Activated CD8-positive, alpha-beta memory T cell treated with anti-CD3 and anti-CD28 coated beads, Interleukin-2, amount 50 U/mL, for 1 hour (primary cell): ENCODE measurements around the gene UBE2E2.

Experiments used
- DNase-seq: peaks from one replicate; pipeline ENCODE4 v3.0.0-alpha.2; 2020; ENCODE audit errors: extremely low read depth

The UBE2E2 gene

DNA sequence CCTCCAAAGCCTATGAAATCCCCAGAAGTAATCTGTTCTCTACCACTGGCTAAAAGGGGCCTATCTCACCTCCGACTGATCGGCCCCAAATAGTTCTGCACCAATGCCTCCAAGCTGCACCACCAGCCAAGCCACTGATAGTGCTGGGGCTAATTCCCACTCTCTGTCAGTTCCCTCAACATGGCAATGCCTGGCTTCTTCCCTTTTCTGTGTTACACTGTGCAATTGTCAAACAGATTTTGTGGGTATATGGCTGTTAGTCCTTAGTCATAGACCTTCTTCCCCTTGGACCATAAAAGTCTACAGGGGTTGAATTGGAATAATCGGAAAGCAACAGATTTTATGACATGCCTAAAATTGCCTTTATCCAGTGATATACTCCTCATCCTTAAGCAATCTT lies 9.3 kb upstream of the UBE2E2 start:
- no peak for DNase-seq

DNA sequence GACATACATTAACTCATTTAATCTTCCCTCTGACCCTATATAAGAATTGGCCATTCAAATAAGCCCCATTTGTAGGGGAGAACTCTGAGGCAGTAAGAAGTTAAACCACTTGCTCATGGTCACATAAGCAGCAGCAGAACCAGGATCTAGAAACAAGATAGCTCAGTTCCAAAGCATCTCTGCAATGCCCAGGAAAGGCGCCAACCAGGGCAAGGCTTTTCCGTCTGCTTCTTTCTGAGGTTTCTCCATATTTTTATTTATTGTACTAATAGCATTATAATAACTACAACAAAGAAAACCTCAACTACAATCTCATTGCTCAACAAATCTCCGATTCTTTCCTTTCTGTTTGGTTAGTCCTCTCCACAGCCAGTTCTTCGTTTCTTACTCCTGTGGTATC lies 4.3 kb upstream of the UBE2E2 start:
- no peak for DNase-seq

DNA sequence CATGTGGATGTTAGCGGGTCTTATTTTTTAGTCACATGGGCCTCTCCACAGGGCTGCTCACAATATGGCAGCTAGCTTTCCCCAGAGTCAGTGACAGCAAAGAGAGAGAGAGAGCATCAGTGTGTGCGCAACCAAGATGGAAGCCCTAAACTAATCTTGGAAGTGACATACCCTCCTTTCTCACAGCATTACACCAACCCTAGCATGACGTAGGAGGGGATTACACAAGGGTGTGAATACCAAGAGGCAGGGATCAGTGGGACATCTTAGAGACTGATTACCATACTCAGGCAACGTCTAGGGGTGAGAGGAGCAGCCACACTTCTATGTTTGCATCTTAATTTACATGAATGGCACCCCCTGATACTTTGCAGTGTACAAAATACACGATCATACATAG lies 3.5 kb upstream of the UBE2E2 start:
- no peak for DNase-seq

DNA sequence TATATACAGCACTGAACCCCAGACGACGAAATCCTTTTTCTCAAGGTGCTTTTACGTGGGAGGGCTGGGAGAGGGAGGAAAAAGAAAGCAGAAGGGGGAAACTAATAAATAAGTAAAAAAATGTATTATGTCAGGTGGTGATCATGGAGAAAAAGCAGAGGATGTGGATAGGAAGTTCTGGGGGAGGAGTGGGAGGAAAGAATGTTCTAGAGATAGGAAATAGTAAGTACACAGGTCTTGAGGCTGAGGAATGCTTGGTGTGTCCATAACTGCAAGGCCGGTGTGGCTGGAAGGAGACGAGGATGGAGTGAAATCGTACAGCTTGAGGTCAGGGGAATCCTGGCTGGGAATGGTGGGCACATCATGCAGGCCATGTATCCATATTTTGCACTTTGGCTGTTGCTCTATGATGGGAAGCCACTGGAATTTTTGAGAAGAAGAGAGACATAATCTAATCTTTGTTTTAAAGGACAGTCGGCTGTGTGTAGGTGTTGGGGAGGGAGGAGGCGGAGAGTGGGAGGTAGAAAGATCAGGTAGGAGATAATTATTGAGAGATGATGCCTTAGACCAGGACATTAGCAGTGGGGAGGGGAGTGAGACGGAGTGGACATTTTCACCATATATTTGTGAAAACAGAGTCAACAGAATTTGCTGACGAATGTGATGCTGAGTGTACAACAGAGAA lies 1.8 kb upstream of the UBE2E2 start:
- no peak for DNase-seq

DNA sequence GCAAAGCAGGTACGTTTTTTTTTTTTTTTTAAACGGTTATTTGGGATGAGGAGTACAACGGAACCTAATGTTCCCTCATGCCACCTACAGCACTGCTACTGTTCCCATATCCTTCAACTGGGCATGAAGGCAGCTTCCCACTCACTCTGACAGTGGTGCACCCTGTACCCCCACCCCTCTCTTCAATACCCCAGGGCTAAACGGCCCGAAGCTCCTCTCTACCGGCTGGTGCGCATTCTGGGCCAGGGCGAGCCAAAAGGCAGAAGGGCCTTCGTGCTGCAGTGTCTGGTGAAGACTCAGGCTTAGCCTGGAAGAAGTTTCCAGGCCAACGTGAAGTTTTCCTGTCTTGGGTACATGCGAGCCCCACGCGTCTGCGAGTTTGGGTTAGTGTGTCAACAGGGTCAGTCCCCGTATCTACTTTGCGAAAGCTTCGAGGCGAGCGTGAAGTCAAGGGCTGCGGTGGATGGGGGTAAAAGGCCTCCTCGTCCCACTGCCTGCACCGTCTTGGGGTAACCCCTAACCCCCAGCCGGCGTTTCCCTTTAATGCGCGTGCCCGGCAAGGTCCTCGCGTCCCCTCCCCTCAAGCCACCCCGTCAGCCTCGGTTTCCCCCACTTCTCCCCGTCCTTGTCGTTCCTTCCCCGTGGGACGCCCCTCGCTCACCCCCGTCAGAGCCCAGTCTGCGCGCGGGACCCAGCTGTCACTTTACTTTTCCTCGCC lies 765 bp upstream of the UBE2E2 start:
- no peak for DNase-seq

DNA sequence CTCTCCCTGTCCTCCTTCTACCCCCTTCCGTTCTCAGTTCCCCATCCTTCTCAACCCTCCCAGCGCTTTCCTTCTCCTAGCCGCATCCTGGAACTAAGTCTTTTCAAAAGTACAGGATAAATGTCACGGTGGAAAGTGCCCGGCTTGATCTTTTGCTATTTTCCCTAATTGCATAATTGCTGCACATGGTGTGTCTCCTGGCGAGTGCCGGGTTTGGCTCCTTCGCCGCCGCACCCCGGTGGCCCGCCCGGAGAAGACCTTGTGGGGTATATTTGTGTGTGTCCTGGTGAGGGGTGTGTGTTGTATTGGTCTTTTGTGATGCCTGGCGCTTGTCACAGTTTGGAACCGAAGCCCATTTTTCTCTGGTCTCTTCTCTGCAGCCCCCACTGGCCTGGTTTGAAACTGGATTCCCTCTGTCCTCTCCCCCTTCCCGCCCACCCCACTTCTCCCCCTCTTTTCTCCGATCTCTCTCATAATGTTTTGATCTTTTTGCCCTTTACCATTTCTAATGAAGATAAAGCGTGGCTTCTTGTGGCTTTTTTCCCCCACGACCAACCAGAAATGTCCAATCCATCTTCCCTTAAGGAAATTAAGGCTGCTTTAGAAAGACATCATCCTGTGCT lies 692 bp downstream of the UBE2E2 start:
- no peak for DNase-seq

DNA sequence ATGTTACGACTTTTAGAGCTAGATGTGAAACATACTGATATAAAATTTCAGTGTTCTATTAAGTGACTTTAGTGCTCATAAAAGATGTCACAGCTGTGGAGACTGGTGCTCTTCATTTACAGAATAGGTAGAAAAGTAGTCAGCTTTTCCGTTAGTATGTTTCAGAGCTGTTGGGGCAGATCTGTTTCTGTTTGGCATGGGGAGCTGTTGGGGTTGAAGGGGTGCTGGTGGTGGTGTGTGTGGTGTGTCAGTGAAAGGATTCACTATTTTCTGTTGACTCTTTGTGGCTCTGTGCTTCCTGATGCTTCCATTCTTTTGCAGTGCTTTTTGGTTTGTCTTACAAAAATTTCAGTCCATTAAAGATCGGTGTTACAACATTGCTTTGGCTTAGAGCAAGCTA lies 3.2 kb downstream of the UBE2E2 start:
- DNase-seq = no peak

DNA sequence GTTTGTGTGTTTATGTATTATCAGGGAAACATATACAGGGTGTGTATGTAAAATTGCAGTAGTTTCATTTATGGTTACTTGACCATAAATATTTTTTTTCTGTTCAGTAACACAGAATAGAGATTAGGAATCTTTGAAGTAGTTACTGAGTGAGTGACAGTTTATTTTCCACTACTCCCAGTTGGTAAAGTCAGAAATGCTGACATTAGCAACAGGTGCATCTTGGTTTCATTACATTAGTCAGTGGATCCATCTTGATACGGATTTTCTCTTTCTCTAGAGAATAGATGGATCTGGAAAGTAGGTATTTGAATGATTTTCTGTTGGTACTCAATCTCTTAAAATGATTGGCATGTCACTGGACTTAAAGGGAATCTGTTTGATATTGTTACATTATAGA lies 6.0 kb downstream of the UBE2E2 start:
- DNase-seq = no peak

DNA sequence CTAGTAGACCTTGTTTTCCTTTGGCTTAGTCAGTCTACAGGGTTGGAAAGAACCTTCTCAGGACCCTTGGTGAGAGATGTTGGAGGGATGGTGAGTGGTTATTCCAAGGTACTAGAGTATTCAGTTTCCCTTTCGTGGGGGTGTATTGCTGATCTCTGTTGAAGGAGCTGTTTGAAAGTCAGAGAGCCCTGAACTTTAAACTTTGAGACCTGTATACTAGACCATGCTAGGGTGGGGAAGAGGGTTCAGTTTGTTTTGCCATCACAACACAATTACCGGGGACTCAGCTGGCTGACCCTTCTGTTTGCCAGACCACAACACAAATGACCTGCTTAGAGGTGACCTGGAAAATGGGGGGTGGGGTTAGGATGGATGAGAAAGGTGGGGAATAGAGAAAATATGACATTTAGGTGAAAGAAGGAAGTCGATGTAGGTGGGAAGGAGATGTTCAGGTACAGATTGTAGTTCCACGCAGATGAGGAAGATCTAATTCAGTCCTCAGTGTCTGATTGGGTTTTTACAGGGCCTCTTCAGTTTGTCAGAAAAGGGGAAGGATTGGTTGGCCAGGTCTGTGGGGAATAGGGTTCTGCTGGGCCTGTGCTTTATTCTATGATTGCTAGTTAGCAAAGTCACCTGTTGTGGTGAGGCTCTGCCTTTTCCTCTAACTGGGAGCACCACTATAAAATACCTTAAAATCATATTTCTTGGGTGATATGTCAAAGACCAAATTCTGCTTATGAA lies 6.8 kb downstream of the UBE2E2 start:
- no peak for DNase-seq

DNA sequence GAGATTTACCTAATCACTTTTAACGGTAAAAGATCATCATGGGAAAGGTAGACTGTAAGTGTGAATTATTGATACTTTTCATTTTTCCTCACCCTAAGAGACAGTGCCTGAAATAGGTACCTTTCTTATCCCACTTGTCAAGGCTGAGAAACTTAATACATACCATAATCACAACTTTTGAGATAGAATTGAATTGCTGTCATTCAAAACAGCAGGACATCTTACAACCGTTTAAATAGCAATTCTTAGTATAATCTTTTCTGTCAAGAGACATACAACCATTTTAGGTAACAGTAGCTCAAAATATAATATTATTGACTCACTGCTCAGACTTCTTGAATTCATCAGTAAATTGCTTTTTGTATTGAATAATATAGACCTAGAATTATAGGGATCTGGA lies 10.7 kb downstream of the UBE2E2 start:
- DNase-seq = no peak

DNA sequence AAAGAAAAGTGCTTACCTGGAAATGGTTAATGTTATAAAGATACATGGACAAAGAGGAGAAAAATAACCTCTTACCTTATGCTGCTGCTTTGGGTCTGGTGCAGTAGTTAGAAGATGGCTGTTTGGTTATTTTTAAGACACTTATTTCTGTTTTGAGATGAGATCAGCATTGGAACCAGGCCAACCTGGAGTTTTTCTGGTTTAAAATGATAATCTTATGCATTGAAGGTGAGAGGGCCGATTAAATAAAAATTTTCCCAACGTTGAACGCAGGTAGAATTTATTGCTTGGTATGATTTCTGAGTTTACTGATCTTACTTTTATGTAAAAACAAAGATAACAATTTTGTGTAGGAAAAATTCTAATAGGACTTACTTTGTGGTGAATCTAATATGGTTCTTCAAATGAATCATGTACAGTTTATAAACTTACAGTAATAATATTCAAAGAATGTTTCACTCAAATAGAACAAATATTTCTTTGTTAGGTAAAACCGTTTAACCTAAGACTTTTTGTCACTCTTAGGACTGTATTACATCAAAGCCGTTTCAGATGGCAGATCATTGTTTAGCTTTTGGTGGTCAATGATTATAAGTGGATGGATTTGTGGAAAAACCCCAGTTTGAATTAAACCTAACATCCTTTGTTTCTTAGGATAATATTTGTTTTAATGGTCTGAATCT lies 14.9 kb downstream of the UBE2E2 start:
- DNase-seq = no peak

DNA sequence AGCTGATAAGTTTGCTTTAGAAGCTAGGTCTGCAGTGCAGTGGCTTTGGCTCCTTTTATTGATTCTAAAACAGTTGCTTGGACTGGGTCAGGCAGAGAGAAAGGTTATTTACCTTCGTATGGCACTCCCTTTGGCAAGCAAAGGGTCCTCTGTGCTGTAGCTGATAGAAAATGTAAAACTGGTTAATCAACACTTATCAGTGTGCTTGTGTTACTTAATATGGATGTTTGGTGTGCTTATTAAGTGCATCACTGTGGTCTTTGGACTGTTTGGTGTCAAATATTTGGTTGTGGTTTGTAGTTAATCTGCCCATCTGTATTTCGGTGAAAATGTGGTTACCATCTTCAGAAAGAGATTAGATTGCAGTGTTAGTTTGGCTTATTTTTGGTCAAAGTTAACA lies 16.0 kb downstream of the UBE2E2 start:
- DNase-seq = no peak

DNA sequence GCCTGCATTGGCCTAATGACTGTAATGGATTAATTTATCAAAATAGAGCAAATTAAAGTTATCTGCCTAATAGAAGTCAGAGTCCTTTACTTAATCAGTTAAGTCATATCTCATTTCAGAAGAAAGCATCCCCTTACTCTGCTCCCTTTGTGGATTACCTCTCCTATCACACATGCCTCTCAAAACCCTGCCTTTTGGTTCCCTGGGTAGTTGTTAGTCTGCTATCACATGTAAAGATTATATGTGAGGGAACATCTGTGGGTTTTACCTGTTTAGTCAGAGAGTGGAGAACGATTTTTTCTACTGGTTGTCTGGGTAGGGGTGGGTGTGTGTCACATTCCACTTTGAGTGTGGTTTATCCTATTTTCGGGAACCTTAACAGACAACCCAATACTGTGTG lies 16.4 kb downstream of the UBE2E2 start:
- no peak for DNase-seq

DNA sequence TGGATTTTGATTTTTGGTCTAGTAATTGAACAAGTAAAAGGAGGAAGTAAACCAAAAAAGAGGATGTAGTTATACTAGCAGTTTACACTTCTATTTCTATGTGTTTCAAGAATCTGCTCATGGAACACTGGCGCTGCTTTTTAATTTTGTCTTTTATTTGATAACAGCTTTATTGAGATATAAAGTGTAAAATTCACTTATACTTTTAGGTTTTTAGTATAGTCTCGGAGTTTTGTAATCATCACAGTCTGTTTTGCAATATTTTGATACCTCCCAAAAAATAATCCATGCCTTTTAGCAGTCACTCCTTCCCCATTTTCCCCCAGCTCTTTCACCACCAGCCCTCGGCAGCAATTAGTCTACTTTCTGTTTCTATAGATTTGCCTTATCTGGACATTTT lies 18.0 kb downstream of the UBE2E2 start:
- DNase-seq = no peak

DNA sequence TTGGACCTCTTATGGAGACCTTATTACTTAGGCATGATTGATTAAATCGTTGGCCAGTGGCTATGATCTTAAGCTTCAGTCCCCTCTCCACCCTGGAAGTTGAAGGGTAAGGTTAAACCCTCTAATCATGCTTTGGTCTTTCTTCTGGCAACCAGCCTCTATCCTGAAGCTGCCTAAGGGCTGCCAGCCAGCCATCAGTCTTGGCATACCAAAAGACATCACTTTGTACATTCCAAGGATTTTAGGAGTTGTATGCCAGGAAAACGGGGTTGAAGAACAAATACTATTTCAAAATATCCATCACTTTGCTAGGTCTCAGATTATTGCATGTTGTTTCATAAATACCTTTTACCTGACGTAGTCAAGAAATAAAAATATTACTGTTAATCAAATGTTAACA lies 28.9 kb downstream of the UBE2E2 start:
- no peak for DNase-seq

DNA sequence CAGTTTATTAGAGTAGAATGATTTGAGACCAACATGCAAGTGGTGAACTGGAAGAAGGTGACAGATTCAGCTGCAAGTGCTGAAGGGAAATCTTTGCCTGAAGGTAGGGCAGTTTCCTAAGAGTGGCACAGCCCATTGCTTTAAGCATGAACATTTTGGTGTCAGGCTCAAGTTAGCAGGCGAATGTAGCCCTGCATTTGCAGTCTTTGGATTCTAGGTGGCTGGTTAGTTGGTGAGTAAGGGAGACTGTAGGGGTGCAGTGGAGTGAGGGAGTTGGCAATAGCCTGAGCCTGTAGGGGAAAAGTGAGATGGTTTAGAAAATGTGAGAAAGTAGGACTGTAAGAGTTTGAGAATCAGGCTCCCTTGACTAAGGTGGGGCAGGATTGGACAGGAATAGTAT lies 29.7 kb downstream of the UBE2E2 start:
- no peak for DNase-seq

DNA sequence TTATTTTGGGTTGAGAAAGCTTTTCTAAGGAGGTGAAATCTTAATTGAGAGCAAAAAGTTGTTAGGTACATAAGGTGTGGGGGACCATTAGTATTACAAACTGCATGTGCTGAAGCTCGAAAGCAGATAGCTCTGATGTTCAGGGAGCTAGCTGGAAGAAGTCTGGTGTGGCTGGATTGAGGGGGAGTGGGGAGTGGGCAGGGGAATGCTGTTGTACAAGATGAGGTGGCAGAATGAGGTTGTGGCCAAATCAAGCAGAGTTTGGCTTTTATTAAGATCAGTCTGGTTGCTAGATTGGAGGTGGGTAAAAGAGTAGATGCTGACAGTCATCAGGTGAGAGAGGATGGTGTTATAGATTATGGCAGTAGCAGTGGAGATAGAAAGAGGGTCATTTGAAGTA lies 32.1 kb downstream of the UBE2E2 start:
- no peak for DNase-seq

DNA sequence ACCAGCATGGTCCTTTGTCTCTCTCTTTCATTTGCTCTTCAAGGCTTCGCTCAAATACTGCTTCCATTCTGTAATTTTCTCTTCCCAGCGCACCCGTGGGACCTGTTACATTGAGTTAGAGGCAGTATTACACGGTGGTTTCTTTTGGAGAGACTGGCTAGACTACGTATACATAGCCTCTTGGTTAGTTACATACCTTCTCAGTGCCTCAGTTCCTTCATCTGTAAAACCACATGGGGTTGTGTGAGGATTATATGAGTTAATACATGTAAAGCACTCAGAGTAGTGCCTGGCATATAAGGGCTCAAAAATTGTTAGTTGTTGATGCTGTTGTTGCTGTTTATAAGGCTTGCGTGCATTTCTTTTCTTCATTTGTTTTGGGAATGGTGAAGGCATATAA lies 33.8 kb downstream of the UBE2E2 start:
- no peak for DNase-seq

DNA sequence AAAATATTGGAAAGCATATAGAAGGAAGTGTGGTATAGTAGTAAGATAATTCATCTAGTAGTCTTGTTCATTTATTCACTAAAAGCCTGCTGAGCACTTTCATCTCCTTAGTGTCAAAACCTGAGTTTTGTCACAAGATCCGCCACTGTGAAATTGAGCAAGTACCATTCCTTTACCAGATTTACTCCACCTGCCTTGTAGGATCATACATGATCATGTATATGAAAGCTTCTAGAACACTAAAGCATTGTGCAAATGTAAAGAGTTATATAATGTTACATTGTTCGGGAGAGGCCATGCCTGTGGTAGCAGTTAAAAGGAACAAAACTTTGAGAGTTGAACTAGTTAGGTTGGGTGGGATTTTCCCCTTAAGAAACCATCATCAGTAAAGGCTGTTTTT lies 35.0 kb downstream of the UBE2E2 start:
- no peak for DNase-seq

DNA sequence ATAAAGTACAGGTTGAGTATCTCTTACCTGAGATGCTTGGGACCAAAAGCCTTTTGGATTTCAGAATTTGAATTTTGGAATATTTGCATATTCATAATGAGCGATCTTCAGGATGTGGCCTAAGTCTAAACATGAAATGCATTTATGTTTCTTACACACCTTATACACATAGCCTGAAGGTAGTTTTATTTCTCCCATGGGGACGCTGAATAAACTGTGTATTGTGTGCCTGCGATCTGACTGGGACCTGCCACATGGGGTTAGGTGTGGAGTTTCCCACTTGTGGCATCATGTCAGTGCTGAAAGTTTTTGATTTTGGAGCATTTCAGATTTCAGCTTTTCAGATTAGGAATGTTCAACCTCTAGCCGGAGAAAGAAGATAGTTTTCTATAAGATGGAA lies 35.5 kb downstream of the UBE2E2 start:
- no peak for DNase-seq

DNA sequence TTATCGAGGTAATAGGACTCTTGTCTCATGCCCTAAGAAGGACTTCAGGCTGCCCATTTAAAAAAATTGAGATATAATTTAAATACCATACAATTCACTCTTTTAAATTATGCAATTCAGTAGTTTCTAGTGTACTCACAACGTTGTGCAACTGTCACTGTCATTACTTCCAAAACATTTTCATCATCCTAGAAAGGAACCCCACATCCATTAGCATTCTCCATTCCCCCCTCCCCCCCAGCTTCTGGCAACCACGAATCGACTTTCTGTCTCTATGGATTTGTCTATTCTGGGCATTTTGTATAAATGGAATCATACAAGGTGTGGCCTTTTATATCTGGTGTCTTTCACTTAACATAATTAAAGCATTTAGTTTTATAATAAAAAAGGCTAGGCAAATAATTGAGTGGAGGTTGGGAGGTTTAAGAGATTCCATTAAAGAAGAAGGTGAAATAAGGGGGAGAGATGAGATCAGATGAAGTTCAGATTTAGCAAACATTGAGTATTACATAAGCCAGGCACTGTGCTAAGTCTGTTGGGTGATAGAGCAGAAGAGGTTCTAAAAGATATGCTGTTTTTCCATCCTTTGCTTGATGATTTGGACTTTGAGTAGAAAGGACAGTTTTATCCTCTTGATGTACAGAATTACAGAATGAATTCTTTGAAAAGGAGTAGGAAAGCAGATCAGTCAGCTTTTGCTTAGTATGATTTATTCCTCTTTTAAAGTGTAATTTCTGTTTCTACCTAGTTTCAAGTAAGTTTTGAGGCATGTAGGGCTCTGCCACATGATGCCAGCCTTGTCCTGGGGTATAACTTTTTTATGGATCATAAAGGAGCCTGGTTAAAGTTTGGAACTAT lies 36.3 kb downstream of the UBE2E2 start:
- no peak for DNase-seq
